Measurements from ENCODE around the gene CCDC188.
A peak's percentile ranks its signal among the peaks of the same experiment; 100 is the strongest.
"Not testable (repeated sequence)": the region's sequence is repeated elsewhere in the genome, so short reads cannot be mapped to it uniquely, and the experiment has no call there.

The CCDC188 gene

GRCh38 chr22:20169253-20169822 lies 18.5 kb upstream of the CCDC188 start:
- DNase-seq (ENCODE audit: low spot score) = no peak

- no peak for DNase-seq (ENCODE audit: low spot score)
Observed at GRCh38 chr22:20167643-20168322, 16.9 kb upstream of the CCDC188 start.

GRCh38 chr22:20166703-20167102 lies 15.8 kb upstream of the CCDC188 start:
- no peak for DNase-seq (ENCODE audit: low spot score)

GRCh38 chr22:20165913-20166312 lies 15.1 kb upstream of the CCDC188 start:
- DNase-seq (ENCODE audit: low spot score) = no peak

- DNase-seq (ENCODE audit: low spot score) = no peak
Observed at GRCh38 chr22:20165421-20165820, 14.6 kb upstream of the CCDC188 start.

- no peak for DNase-seq (ENCODE audit: low spot score)
Observed at GRCh38 chr22:20164863-20165262, 14.0 kb upstream of the CCDC188 start.

- DNase-seq (ENCODE audit: low spot score) = no peak
Observed at GRCh38 chr22:20160041-20160440, 9.2 kb upstream of the CCDC188 start.

GRCh38 chr22:20159531-20159930 lies 8.7 kb upstream of the CCDC188 start:
- not testable (repeated sequence) for DNase-seq (ENCODE audit: low spot score)

- DNase-seq (ENCODE audit: low spot score) = no peak
Observed at GRCh38 chr22:20159076-20159475, 8.2 kb upstream of the CCDC188 start.

GRCh38 chr22:20158391-20159036 lies 7.7 kb upstream of the CCDC188 start:
- no peak for DNase-seq (ENCODE audit: low spot score)

- DNase-seq (ENCODE audit: low spot score) = no peak
Observed at GRCh38 chr22:20157430-20158183, 6.8 kb upstream of the CCDC188 start.

- DNase-seq (ENCODE audit: low spot score) = peak; percentile 81
Observed at GRCh38 chr22:20156611-20157429, 6.0 kb upstream of the CCDC188 start.

- no peak for DNase-seq (ENCODE audit: low spot score)
Observed at GRCh38 chr22:20156042-20156389, 5.2 kb upstream of the CCDC188 start.

GRCh38 chr22:20155330-20156041 lies 4.6 kb upstream of the CCDC188 start:
- DNase-seq (ENCODE audit: low spot score) = peak; percentile 91

- no peak for DNase-seq (ENCODE audit: low spot score)
Observed at GRCh38 chr22:20154602-20155187, 3.8 kb upstream of the CCDC188 start.

GRCh38 chr22:20153945-20154344 lies 3.1 kb upstream of the CCDC188 start:
- no peak for DNase-seq (ENCODE audit: low spot score)

GRCh38 chr22:20152464-20152890 lies 1.6 kb upstream of the CCDC188 start:
- no peak for DNase-seq (ENCODE audit: low spot score)

- DNase-seq (ENCODE audit: low spot score) = no peak
Observed at GRCh38 chr22:20151276-20151588, 377 bp upstream of the CCDC188 start.

- DNase-seq (ENCODE audit: low spot score) = no peak
Observed at GRCh38 chr22:20149257-20150250, 1.3 kb downstream of the CCDC188 start.

- DNase-seq (ENCODE audit: low spot score) = no peak
Observed at GRCh38 chr22:20148414-20148813, 2.4 kb downstream of the CCDC188 start.

All from hepatic stellate cell (primary cell).